ENCODE results near the gene CD244.
"Not testable (repeated sequence)": the region's sequence is repeated elsewhere in the genome, so short reads cannot be mapped to it uniquely, and the experiment has no call there.

The CD244 gene

GRCh38 chr1:160879056-160879455, 16.4 kb upstream of the CD244 start:
- no peak for DNase-seq (ENCODE audit: low spot score)

- DNase-seq (ENCODE audit: low spot score), result peak; percentile 51
These were observed 14.5 kb upstream of the CD244 start for GRCh38 chr1:160877221-160877620.

GRCh38 chr1:160876311-160876710, 13.6 kb upstream of the CD244 start:
- no peak for DNase-seq (ENCODE audit: low spot score)

- not testable (repeated sequence) for DNase-seq (ENCODE audit: low spot score)
These were observed 12.9 kb upstream of the CD244 start for GRCh38 chr1:160875591-160875990.

- DNase-seq (ENCODE audit: low spot score), result no peak
These were observed 12.2 kb upstream of the CD244 start for GRCh38 chr1:160874935-160875334.

- DNase-seq (ENCODE audit: low spot score), result no peak
These were observed 5.5 kb upstream of the CD244 start for GRCh38 chr1:160868141-160868540.

- not testable (repeated sequence) for DNase-seq (ENCODE audit: low spot score)
These were observed 5.0 kb upstream of the CD244 start for GRCh38 chr1:160867651-160868050.

- no peak for DNase-seq (ENCODE audit: low spot score)
These were observed 4.1 kb upstream of the CD244 start for GRCh38 chr1:160866695-160867260.

GRCh38 chr1:160866001-160866694, 3.5 kb upstream of the CD244 start:
- DNase-seq (ENCODE audit: low spot score), result no peak

GRCh38 chr1:160865337-160865736, 2.6 kb upstream of the CD244 start:
- no peak for DNase-seq (ENCODE audit: low spot score)

- DNase-seq (ENCODE audit: low spot score), result no peak
These were observed 1.5 kb upstream of the CD244 start for GRCh38 chr1:160864173-160864572.

- no peak for DNase-seq (ENCODE audit: low spot score)
These were observed 1.1 kb upstream of the CD244 start for GRCh38 chr1:160863774-160864131.

- no peak for DNase-seq (ENCODE audit: low spot score)
These were observed 530 bp upstream of the CD244 start for GRCh38 chr1:160863061-160863773.

- DNase-seq (ENCODE audit: low spot score), result no peak
These were observed 1.7 kb downstream of the CD244 start for GRCh38 chr1:160860840-160861505.

- no peak for DNase-seq (ENCODE audit: low spot score)
These were observed 3.5 kb downstream of the CD244 start for GRCh38 chr1:160859166-160859565.

- no peak for DNase-seq (ENCODE audit: low spot score)
These were observed 4.2 kb downstream of the CD244 start for GRCh38 chr1:160858507-160858906.

GRCh38 chr1:160858097-160858496, 4.6 kb downstream of the CD244 start:
- DNase-seq (ENCODE audit: low spot score), result no peak

- DNase-seq (ENCODE audit: low spot score), result peak; percentile 6
These were observed 7.3 kb downstream of the CD244 start for GRCh38 chr1:160855181-160855981.

- no peak for DNase-seq (ENCODE audit: low spot score)
These were observed 8.9 kb downstream of the CD244 start for GRCh38 chr1:160853754-160854153.

GRCh38 chr1:160853014-160853413, 9.7 kb downstream of the CD244 start:
- DNase-seq (ENCODE audit: low spot score), result no peak

- no peak for DNase-seq (ENCODE audit: low spot score)
These were observed 11.7 kb downstream of the CD244 start for GRCh38 chr1:160850993-160851392.

- no peak for DNase-seq (ENCODE audit: low spot score)
These were observed 12.1 kb downstream of the CD244 start for GRCh38 chr1:160850541-160850940.
